Testis (tissue), 2 donors: ENCODE data around the gene L2HGDH.

ENCODE experiments used
- POLR2A ChIP-seq: fragments of 450-650 bp; IDR thresholded peaks from one replicate; pipeline ENCODE4 v1.6.1; 2017; ENCODE audit warnings: antibody characterized with exemption, mild to moderate bottlenecking, moderate library complexity
- TF ChIP-seq, protein P1 (sequence below), 3 experiments: fragments of 450-650 bp in 2 of 3; fragments of 200-600 bp in 1 of 3; sonication (generic) in 1 of 3; IDR thresholded peaks; one replicate each; pipeline ENCODE4 v1.5.1; 2016 to 2019; ENCODE audit warnings: antibody characterized with exemption in 3 of 3, mild to moderate bottlenecking in 2 of 3, moderate library complexity in 1 of 3

DNA sequence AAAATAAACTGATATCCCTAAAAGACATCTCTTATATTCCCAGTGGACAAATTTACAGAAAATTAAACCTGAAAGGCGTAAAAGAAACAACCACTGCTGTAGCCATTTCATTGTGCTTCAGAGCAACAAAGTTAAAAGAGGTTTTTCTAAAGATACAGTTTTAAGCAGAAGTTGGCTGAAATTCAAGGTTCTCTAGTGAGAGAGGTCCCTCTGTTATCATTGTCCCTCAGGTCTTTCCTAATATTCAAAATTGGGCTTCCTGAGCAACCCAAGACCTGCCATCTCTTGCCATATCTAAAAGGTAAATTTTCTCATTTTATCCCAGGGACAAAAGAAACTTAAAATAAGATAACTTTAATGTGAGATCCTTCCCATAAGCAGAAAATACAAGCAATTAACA, 69.9 kb downstream of the L2HGDH start:
- no peak for TF ChIP-seq POLR2A
- TF ChIP-seq, protein P1, sequence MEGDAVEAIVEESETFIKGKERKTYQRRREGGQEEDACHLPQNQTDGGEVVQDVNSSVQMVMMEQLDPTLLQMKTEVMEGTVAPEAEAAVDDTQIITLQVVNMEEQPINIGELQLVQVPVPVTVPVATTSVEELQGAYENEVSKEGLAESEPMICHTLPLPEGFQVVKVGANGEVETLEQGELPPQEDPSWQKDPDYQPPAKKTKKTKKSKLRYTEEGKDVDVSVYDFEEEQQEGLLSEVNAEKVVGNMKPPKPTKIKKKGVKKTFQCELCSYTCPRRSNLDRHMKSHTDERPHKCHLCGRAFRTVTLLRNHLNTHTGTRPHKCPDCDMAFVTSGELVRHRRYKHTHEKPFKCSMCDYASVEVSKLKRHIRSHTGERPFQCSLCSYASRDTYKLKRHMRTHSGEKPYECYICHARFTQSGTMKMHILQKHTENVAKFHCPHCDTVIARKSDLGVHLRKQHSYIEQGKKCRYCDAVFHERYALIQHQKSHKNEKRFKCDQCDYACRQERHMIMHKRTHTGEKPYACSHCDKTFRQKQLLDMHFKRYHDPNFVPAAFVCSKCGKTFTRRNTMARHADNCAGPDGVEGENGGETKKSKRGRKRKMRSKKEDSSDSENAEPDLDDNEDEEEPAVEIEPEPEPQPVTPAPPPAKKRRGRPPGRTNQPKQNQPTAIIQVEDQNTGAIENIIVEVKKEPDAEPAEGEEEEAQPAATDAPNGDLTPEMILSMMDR (IDR thresholded peaks at IDR 0.05), result no peak
